SK-MEL-5 (cell line): Measurements from ENCODE around the gene ADAM19. TPM values are rescaled to one million over a fixed set of nuclear protein-coding genes. Genes with fewer than 3 reads are reported as not detected.
A peak's percentile ranks its signal among the peaks of the same experiment; 100 is the strongest.
"Not testable (repeated sequence)": the region's sequence is repeated elsewhere in the genome, so short reads cannot be mapped to it uniquely, and the experiment has no call there.

Source experiments
- DNase-seq: peaks from one replicate; pipeline ENCODE4 v3.0.0-alpha.2; 2016; ENCODE audit warnings: low read depth, low spot score
- in situ Hi-C: cut with HindIII; loops from 2 replicates; pipeline ENCODE4 v1.10.0; 2016; ENCODE audit warnings: low sequenced_read_pairs, high pct_unique_total_duplicates, low pct_unique_long_range_greater_than_20kb
- small RNA-seq, 2 experiments: library from RNA; depleted of rRNA; stranded (forward); fragments of <200 nt; gene quantifications; one replicate each; pipeline ENCODE3, GENCODE V24; 2014
- total RNA-seq: library from RNA; depleted of rRNA; stranded (reverse); fragments of >200 nt; shearing (Covaris generic); gene quantifications from 2 replicates; pipeline ENCODE4 v1.2.3, GENCODE V29; 2014; rRNA removed

ADAM19 gene
- total RNA-seq, 1 experiment from 2014 or later, result 1.4 TPM

DNA sequence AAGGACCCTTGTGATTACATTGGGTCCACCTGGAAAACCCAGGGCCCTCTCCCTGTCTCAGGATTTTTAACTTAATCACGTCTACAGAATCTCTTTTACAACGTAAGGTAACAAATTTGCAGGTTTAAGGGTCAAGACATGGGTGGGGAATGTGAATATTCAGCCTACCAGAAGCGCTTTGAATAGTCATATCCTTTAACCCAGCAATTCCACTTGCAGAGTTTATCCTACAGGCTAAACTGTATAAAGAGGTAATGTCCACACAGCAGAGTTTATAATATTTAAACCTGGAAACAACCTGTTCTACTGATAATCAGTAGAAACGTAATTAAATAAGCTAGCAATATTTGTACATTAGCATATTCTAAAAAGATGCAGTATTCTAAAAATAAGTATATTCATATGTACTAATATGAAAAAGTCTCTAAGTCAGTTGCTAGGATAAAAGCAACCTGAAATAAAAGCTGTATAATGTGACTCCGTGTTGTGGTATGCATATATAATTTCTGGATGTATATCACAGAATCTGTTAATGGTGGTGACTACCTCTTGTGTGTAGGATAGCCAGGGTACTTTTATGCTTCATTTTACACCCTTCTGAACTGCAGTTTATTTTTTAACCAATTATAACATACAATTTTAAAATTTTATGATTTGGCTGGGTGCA, 129.7 kb downstream of the ADAM19 start:
- no peak for DNase-seq
- in situ Hi-C loops, result no loop called here

DNA sequence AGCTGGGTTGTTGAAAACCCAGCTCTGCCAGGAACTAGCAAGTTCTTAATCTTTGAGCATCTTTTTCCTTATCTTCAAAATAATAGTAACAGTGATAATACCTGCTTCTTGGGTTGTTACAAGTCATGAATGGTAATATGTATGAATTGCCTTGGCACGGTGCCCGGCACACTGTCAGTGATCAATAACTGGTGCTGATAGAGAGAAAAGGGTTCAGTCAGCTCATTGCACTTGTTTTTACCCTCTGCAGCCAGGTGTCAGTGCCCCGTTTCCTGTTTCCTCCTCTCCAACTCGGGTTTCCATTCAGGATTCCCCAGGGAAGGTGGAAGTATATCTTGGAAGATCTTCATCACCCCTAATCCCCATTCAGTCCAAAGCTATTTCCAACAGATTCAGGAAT, 131.4 kb downstream of the ADAM19 start:
- in situ Hi-C loops, result no loop called here
- DNase-seq, result no peak

DNA sequence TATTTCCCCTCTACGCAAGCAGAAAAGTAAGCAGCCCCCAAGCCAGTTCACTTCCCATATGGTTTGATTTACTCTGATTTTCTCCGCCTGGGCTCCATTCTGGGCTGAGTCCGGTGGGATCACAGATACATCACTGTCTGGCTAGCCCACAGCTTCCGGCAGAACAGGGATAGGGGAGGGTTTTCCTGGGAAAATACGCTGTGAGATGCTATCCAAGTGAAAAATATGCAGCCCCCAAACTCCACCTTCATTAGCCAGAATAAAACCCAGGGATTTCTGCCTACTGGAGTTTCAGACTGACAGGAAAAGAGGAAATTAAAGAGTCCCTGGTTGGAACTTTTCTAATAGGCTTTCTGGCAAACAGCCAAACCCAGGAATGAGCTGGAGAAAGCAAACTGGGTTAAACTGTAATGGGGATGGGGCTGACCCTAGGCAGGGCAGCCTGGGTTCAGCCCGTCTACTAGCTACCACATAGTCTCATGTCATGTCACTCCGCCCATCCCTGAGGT, 132.5 kb downstream of the ADAM19 start:
- no peak for DNase-seq
- in situ Hi-C loops, result no loop called here

DNA sequence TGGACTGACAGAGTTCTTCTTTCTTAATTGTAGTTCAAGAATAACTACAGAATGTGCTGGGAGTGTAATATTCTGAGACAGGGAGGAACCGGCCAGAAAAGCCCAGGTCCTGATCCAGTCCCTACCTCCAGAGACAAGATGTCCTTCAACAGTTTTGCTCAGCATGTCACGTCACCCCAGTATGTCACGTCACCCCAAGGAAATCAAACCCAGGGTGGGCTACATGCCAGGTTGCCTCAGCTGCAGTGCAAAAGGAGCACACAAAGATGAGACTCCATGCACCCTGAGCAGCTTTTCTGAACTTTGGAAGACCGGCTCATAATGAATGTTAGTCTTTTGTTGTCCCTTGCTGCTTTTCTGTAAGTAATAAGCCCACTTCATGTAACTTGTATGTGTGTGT, 141.5 kb downstream of the ADAM19 start:
- in situ Hi-C loops, result no loop called here
- DNase-seq, result no peak

DNA sequence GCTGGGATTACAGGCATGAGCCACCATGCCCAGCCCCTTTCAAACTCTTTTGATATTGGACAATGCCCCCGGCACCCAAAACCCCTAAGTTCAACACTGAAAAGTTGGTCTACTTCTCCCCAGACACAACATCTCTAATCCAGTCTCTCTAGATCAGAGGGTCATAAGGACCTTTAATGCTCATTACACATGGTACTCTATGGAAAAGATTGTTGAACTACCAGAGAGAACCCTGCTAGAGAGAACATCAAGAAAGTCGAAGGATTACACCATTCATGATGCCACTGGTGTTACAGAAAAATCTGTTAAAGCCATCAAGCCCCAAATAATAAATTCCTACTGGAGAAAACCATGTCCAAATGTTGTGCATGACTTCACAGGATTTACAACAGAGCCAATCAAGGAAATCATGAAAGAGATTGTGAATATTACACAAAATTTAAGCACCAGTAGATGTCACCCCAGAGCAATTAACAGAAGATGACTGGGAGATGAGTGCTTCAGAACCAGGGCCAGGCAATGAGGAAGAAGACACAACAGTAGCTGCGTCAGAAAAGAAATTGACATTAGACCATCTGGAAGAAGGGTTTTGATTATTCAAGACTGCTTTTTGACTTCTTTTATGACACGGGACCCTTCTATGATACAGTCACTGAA, 143.9 kb downstream of the ADAM19 start:
- DNase-seq, result peak; percentile 72
- in situ Hi-C loops, result no loop called here

DNA sequence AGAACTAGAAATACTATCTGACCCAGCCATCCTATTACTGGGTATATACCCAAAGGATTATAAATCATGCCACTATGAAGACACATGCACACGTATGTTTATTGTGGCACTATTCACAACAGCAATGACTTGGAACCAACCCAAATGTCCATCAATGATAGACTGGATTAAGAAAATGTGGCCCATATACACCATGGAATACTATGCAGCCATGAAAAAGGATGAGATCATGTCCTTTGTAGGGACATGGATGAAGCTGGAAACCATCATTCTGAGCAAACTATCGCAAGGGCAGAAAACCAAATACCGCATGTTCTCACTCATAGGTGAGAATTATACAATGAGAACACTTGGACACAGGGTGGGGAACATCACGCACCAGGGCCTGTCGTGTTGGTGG, 145.7 kb downstream of the ADAM19 start:
- in situ Hi-C loops, DNase-seq: not testable (repeated sequence)

Small RNA genes lying within 50 kb of the gene (small RNA-seq; reads per million reads assigned to genes)
- gene RNU6-390P, result 0 reads per million in 2 experiments

Other genes starting within 250 kb of the ADAM19 start
- gene NIPAL4, start 115.6 kb downstream of the ADAM19 start, total RNA-seq, result 0.67 TPM in 1 of 2 replicates, not detected in the other
- gene SOX30, start 76.7 kb upstream of the ADAM19 start, total RNA-seq, result not detected in 2 replicates
- not detected in 2 replicates for gene C5orf52, start 95.8 kb upstream of the ADAM19 start, total RNA-seq
- gene THG1L, start 155.6 kb upstream of the ADAM19 start, total RNA-seq, result 20.8 and 22.5 TPM in 2 replicates
- gene LSM11, start 167.9 kb upstream of the ADAM19 start, total RNA-seq, result 2.2 and 2.5 TPM in 2 replicates